ENCODE results near the gene METTL13. TPM values are rescaled to one million over a fixed set of nuclear protein-coding genes. Genes with fewer than 3 reads are reported as not detected.

Gene METTL13
- total and polyA plus RNA-seq, 9 of the 15 experiments (the other 6 are each of a cell fraction or from before 2014, with no cell fraction given), result 18.9 to 78.9 (median 54.9) TPM

- TF ChIP-seq GTF2B (IDR thresholded peaks at IDR 0.05; ENCODE audit: extremely low read depth, insufficient read length), result no peak
- TF ChIP-seq ZNF75A (CRISPR knock-in tag; IDR thresholded peaks at IDR 0.05), result no peak
- no peak for TF ChIP-seq RUNX1 (IDR thresholded peaks at IDR 0.05; ENCODE audit: low read depth)
- peak; percentile 98 for TF ChIP-seq MBD2 (IDR thresholded peaks at IDR 0.05; ENCODE audit: borderline replicate concordance, low read depth)
- TF ChIP-seq BRD4 (IDR thresholded peaks at IDR 0.05), result no peak
- TF ChIP-seq PHB (CRISPR knock-in tag; IDR thresholded peaks at IDR 0.05), result no peak
- TF ChIP-seq, protein P1, sequence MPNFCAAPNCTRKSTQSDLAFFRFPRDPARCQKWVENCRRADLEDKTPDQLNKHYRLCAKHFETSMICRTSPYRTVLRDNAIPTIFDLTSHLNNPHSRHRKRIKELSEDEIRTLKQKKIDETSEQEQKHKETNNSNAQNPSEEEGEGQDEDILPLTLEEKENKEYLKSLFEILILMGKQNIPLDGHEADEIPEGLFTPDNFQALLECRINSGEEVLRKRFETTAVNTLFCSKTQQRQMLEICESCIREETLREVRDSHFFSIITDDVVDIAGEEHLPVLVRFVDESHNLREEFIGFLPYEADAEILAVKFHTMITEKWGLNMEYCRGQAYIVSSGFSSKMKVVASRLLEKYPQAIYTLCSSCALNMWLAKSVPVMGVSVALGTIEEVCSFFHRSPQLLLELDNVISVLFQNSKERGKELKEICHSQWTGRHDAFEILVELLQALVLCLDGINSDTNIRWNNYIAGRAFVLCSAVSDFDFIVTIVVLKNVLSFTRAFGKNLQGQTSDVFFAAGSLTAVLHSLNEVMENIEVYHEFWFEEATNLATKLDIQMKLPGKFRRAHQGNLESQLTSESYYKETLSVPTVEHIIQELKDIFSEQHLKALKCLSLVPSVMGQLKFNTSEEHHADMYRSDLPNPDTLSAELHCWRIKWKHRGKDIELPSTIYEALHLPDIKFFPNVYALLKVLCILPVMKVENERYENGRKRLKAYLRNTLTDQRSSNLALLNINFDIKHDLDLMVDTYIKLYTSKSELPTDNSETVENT (CRISPR knock-in tag; IDR thresholded peaks at IDR 0.05), result no peak
- TF ChIP-seq, protein P2, sequence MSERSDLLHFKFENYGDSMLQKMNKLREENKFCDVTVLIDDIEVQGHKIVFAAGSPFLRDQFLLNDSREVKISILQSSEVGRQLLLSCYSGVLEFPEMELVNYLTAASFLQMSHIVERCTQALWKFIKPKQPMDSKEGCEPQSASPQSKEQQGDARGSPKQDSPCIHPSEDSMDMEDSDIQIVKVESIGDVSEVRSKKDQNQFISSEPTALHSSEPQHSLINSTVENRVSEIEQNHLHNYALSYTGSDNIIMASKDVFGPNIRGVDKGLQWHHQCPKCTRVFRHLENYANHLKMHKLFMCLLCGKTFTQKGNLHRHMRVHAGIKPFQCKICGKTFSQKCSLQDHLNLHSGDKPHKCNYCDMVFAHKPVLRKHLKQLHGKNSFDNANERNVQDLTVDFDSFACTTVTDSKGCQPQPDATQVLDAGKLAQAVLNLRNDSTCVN (CRISPR knock-in tag; IDR thresholded peaks at IDR 0.05), result peak; percentile 67; the same call in 1 of the 2 replicates
- TF ChIP-seq, protein P3, sequence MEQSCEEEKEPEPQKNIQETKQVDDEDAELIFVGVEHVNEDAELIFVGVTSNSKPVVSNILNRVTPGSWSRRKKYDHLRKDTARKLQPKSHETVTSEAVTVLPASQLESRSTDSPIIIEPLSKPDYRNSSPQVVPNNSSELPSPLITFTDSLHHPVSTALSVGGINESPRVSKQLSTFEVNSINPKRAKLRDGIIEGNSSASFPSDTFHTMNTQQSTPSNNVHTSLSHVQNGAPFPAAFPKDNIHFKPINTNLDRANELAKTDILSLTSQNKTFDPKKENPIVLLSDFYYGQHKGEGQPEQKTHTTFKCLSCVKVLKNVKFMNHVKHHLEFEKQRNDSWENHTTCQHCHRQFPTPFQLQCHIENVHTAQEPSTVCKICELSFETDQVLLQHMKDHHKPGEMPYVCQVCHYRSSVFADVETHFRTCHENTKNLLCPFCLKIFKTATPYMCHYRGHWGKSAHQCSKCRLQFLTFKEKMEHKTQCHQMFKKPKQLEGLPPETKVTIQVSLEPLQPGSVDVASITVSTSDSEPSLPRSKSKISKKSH (CRISPR knock-in tag; IDR thresholded peaks at IDR 0.05), result no peak
- TF ChIP-seq SMAD3 (CRISPR knock-in tag; conservative IDR thresholded peaks at IDR 0.05), result 0 out of 2 replicates have a peak, but pooled peaks have one; percentile 43
- TF ChIP-seq, protein P4, sequence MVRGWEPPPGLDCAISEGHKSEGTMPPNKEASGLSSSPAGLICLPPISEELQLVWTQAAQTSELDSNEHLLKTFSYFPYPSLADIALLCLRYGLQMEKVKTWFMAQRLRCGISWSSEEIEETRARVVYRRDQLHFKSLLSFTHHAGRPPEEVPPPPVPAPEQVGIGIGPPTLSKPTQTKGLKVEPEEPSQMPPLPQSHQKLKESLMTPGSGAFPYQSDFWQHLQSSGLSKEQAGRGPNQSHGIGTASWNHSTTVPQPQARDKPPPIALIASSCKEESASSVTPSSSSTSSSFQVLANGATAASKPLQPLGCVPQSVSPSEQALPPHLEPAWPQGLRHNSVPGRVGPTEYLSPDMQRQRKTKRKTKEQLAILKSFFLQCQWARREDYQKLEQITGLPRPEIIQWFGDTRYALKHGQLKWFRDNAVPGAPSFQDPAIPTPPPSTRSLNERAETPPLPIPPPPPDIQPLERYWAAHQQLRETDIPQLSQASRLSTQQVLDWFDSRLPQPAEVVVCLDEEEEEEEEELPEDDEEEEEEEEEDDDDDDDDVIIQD (CRISPR knock-in tag; IDR thresholded peaks at IDR 0.05), result no peak
- TF ChIP-seq SP2 (IDR thresholded peaks at IDR 0.05; ENCODE audit: extremely low read depth, low read depth, low read length, poor library complexity, severe bottlenecking), result peak; percentile 63
- no peak for TF ChIP-seq HINFP (tag; conservative IDR thresholded peaks at IDR 0.05; ENCODE audit: low read depth)
- no peak for TF ChIP-seq HNRNPH1 (optimal IDR thresholded peaks at IDR 0.05; ENCODE audit: low read depth, low read length)
- TF ChIP-seq SETDB1 (IDR thresholded peaks at IDR 0.05; ENCODE audit: low read length), result no peak
- no peak for TF ChIP-seq ZNF253 (CRISPR knock-in tag; conservative IDR thresholded peaks at IDR 0.05)
- peak; percentile 97 for TF ChIP-seq MTA1 (IDR thresholded peaks at IDR 0.05; ENCODE audit: borderline replicate concordance)
Observed at GRCh38 chr1:171781176-171781875, at the start of gene METTL13 (continued).
